Activated T-helper 9 cell treated with anti-CD3 and anti-CD28 coated beads, Interleukin-2, amount 50 U/mL, for 16 hours (primary cell): ENCODE results near the gene RAVER1.
"Not testable (repeated sequence)": the region's sequence is repeated elsewhere in the genome, so short reads cannot be mapped to it uniquely, and the experiment has no call there.

ENCODE experiments used
- DNase-seq: peaks from one replicate; pipeline ENCODE4 v3.0.0-alpha.2; 2020; ENCODE audit warnings: low read depth

Gene RAVER1

DNA sequence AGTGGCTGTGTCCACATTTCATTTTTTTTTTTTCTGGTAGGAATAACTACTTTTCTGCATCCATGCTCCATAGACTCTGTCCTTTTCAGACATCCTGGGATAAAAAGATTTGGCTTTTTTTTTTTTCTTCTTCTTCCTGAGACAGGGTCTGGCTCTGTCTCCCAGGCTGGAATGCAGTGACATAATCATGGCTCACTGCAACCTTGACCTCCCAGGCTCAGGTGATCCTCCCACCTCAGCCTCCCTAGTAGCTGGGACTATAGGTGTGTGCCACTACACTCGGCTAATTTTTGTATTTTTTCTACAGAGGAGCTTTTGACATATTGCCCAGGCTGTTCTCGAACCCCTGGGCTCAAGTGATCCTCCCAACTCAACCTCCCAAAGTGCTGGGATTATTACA is 10.2 kb upstream of the RAVER1 start:
- DNase-seq: no peak

DNA sequence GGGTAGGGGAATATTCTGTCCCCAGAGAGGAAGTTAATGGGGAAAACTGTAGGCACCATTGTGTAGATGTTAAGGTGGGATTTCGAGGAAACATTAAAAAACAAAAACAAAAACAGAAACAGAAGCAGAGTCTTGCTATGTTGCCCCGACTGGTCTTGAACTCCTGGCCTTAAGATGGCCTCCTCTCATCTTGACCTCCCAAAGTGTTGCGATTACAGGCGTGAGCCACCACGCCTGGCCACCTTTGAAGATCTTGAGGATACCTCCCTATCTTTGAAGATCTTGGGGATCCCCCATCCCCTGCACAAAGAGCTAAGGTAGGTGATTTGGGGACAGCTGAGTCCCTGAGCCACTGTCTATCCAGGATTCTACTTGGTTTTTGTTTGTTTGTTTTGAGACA is 6.6 kb upstream of the RAVER1 start:
- DNase-seq: no peak

DNA sequence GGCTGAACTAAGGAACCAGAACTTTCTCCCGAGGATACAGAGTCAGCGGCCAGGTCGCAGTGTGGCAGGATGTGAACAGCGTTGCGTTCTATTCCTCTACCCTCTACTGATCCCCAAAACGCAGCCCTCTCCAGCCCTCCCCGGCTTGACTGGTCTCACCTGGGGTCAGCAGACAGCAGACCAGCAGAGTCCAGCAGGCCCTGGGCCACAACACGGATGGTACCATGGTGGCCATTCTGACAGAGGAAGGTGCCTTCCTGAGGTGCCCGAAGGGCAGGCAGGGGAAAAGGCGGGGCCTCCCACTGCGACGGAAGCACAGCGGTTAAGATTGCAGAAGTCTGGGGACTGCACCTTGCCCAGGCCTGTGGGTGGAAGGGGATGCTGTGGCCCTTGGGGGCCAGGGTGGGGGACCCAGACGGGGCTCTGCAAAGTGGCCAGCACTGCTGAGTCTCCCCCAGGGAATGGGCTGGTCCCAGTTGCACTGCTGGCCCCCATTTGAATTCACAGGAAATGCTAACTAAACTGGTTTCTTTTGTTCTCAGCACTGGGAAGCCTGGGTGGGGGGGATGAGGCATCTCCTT is 6.1 kb upstream of the RAVER1 start, which contains the start of gene ICAM3:
Gene ICAM3, minus strand, starts transcription at position 245 of the 581 bp plus-strand sequence. Its CDS starts 10 bp downstream, at position 235.
- peak; percentile 49 for DNase-seq

DNA sequence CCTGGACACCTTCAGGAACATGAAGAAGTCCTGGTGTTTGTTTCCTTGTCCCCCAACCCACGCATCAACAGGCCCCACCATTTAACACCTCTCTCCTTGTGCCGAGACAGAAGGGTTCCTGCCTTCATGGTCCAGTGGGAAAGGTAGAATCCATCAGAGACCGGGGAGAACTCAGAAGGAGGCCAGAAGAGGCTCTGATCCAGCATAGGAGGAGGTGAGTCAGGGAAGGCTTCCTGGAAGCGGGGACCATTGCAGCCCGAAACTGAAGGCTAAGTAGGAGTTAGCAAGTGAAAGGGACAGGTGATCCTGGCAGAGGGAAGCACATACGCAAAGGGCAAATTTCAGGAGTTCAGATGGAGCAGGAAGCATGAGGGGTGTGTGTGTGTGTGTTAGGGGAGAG is 5.6 kb upstream of the RAVER1 start:
- DNase-seq: no peak

DNA sequence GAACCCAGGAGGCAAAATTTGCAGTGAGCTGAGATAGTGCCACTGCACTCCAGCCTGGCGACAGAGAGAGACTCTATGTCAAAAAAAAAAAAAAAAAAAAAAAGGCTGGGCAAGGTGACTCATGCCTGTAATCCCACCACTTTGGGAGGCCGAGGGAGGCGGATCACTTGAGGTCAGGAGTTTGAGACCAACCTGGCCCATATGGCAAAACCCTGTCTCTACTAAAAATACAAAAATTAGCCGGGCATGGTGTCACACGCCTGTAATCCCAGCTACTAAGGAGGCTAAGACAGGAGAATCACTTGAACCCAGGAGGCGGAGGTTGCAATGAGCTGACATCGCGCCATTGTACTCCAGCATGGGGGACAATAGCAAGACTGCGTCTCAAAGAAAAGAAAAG is 3.4 kb upstream of the RAVER1 start:
- DNase-seq: not testable (repeated sequence)

DNA sequence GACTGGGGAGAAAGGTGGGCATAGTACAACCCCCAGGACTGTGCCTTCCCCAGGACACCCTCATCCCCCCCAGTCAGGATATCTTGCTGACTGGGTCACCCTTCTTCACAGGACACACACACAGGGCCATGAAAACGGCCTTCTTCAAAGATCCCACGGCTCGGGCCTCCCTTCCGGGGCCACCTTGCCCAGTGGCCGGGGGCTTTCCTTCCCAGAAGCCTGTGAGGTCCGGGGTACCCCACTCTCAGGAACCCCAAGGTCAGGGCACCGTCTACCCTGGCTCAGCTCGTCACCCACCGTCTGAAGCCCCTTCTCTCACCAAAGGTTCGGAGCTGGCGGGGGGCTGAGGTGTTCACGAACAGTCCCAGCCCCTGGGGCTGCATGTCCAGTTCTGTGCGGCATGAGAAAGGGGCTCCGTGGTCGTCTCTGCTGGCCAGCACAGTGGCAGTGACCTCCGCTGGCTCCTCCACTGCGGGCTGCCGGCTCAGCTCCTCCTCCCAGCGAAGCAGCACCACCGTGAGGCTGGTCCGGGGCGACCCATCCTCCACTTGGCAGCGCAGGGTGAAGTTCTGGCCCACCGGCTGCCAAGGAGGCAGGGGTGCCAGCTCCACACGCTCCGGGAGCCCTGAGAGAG is 2.1 kb upstream of the RAVER1 start:
- no peak for DNase-seq

DNA sequence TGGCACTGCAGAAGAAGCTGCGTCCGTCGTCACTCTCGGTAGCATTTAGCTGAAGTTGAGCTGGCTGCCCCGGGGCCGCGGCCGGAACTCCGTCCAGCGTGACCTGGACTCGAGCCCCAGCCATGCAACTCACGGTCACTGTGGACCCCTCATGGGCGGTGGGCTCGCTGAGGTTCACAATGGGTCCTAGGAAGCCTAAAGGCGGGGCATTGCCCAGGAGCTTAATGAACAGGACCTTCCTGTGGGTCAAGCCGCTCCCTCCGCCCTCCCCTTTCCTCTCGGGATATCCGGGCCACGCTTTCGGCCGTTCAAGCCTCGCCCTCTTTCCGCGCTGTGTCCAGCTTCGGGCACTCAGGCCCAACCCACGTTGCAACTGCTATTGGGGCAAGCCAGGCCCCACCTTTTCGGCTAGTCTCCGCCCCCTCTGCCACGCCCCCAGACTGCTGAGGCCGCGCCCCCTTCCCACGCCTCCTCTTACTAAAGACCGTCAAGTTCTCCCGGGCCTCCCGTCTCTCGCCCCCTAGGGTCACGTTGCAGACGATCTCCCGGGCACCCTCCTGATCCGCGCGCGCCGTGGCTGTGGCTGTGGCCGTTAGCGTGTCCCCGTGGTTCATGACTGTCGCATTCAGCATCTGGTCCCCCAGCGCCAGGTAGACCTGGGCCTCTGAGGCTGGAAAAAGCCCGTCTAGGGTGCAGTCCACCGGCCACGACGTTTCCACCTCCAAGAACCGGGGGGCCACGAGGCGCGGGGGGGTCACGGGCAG is 1.4 kb upstream of the RAVER1 start:
- no peak for DNase-seq

DNA sequence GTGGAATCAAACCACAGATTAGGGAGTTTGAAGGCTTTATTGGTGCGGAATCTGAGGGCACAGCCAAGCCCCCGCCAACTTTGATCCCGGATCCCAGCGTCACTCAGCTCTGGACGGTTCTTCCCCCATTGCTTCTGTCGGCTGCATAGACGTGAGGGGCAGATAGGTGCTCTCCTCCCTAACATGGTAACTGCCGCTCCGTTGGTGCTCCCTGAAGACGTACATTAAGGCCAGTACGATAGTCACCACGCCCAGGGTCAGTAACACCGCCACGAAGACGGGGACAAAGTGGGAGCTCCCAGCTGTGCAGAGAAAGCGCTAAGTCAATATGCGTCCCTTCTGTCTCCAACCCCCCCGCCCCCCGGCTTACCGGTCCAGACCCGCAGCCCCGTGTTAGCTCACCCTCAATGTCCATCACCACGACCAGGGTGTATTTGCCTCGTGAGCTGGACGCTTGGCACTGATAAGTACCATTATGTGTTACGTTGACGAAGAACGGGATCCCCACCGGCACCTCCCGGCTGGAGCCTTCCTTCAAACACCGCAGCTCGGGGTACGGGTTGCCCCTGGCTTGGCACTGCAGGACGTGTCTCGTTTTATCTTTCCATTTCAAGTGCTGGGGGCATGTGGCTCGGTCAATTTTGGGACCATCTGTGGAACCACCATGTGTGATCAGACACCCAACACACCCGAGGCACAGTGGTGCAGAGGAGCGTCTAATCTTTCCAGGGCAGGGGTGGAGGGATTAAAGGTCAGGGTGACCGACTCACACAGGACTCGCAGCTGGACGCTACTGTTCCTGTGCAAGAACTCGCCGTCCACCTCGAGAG is 644 bp upstream of the RAVER1 start:
- no peak for DNase-seq

DNA sequence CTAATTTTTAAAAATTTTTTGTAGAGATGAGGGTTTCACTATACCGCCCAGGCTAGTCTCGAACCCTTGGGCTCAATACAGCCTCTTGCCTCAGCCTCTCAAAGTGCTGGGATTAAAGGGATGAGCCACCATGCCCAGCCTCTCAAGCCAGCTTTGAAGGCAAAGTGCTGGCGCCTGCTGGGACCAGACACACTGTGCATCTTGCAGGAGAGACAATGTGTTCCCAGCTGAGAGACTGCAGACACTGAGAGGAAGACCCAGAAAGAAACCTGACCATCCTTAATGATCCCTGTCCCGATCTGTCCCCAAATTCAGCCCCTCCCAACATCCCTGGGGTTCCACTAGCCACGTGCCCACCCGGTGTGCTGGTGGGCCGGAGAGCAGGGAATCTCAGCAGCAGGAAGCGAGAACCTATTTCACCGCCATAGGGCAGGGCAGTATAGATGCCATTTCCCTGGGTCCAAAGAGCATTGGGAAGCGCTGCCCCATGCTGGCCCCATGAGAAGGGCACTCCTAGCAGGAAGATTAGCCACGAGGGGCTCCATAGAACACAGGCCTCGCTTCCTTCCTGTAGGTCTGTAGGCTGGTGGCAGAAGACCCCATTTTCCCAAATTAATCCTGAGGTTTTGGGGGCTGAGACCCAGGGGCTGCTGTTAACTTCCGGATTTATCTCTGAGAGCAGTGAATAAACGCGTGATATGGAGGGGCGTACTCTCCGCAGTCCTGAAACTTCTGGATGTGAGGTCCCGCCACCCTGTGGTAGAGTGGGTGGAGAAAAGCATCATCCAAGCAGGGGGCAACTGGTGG is 968 bp downstream of the RAVER1 start:
- no peak for DNase-seq

DNA sequence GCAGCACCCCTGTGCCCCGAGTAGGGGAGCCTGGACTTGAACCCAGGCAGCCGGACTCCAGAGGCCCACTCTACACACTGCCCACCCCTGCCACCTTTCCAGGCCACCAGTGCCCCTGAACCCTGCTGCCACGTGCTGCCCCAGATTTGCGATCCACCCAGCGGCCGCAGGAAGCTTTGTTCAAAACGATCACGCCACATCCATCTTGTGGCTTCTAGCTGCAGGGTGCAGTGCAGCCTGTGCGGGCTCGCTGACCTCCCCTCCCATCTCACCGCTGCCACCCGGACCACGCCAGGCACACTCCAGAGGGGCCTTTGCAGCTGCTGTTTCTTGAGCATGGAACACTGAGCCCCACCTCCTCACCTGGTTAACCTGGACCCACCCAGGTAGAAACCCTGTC is 3.8 kb downstream of the RAVER1 start:
- DNase-seq: no peak

DNA sequence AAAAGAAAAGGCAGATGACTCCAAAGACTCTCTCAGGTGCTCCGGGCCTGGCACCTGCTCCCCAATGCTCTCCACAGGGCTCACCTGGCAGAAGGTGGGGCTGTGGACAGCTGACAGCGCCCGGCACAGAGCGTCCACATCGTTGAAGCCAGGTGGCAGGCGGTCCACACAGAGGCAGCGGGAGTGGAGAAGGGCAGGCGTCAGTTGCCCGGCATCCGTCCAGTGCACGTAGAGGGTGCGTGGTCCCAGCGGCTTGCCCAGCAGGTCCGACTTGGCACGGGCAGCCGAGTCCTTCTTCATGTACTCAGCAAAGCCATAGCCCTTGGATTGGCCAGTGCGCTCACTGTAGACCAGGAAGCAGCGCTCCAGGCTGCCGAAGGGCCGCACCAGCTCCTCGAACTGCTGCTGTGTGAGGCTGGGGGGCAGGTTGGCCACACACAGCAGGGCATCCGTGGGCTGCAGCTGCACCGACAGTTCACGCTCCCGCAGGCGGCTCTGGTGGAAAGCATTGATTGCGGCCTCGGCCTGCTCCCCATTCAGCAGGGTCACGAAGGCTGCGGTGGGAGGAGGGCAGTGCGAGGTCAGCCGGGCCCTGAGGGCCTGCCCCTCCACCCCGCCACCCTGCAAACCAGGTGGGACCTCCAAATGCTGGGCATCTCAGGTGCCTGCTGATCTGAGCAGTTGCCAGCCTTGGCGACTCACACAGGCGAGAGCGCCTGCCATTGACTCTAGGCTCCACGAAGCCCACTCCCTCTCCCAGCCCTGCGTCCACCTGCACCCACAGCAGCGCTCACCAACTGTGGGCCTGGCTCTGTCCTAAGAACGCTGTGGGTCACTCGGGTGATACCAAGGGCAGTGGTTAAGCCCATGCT is 4.5 kb downstream of the RAVER1 start:
- no peak for DNase-seq

DNA sequence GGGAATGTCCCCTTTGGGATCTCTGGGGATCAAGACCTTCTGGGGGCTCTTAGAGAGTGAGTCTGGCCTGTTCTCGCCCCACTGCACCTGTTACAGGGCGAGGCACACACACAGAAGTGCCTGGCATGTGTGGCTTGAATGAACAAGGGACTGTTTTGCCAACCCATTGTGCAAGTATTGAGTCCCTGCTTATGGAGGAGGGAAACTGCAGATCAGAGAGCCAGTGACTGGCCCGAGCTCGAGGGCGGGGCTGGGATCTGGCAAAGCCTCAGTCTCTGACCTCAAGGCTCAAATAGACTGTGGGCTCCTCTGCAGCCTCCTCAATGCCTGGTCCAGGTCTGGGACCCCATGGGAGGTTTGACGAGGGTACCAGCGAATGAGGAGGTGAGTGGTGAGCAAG is 5.5 kb downstream of the RAVER1 start:
- DNase-seq: no peak

DNA sequence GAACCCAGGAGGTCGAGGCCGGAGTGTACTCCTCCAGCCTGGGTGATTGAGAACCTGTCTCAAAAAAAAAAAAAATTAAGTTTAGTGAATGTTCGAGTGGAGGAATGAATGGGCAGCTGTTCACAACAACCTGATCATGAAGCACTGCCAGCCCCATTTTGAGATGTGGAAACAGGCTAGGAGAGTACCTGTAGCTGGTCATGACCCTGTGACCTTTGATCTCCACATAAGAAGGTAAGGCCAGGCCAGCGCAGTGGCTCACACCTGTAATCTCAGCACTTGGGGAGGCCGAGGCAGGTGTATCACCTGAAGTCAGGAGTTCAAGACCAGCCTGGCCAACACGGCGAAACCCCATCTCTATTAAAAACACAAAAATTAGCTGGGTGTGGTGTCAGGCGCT is 7.6 kb downstream of the RAVER1 start:
- DNase-seq: no peak

DNA sequence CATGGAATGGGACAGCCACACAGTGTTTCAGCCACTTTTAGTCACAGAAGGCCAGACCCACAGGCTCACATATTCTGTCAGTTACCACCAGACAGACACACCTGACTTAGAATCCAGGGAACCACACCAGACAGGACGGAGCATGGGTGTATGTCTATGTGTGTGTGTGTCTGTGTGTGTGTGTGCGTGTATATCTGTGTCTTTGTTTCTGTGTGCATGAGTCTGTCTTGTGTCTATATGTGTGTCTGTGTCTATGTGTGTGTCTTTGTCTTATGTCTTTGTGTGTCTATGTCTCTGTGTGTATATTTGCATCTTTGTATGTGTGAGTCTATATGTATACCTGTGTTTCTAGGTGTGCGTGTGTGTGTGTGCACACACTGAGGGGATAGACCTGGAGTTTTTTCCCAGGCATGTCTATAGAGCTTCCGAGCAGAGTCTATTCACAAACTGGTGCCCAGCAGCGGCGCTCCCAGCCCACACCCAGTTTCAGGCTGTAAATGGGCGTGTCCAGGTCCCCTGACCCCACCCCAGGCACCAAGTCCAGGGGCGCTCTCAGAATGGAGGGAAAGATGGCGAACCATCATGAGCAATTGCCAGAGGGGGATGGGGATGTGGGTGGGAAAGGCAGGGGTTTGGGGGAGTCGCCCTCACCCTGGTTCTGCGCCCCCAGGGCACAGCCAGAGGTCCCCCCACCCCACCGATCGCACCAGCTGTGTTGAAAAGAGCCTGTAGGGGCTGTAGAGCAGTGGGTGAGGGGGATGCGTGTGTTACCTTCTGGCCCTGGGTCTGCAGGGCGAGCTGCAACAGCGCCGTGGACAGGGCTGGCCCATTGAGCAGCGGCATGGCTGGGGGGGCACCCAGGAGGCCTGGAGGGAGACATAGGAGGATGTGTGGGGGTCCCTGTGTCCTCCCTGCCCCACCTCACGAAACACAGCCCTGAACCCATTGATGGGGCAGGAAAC is 11.2 kb downstream of the RAVER1 start:
- DNase-seq: no peak

DNA sequence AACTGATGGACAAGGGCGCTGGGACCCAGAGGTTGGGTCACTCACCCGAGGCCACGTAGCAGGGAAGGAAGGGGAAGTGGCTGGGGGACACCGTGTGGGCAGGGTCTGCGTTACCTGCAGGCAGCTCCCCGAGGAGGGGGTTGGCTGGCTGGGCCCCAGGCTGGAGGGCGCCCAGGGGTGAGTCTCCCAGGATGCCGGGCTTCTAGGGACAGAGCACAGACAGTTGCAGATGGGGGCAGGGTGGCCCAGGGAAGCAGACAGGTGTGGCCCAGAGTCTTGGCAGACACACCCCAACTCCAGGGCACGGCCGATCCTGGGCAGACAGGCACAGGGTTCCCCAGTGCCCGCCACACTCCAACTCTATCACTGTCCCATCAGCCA is 11.9 kb downstream of the RAVER1 start:
- no peak for DNase-seq

DNA sequence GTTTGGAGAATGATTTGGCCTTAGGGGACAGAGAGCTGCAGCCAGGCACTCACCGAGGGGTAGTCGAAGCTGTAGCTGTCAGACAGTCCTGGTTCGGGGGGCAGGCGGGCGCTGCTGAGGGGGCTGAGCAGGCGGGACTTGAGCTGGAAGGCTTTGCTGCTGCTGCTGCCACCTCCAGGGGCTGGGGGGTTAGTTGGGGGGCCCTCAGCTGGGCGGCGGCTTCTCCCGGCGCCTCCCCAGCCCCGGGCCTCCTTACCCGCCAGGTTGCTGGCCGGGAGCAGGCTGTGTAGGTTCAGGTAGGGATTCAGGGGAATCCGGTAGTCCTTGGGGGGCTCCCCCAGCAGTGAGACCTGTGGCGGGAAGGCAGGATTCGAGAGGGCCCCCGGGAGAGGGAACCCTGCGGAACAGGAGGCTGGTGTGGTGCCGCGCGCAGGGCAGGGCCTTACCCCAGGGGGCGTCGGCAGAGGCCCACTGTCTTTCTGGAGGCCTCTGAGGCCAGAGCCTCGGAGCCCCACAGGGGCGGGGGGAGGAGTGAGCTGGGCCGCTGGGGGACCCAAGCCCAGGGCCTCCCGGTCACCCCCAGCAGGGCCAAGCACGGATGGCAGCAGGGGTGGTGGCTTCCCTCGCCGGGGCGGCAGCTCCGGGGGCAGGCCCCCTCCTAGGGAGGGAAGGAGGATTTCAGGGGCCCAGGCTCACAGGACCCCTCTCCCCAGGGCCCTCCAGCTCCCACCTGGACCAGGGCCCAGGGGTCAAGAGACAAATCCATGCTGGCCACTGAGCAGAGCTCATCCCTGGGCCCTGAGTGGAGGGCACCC is 12.5 kb downstream of the RAVER1 start:
- DNase-seq: no peak

DNA sequence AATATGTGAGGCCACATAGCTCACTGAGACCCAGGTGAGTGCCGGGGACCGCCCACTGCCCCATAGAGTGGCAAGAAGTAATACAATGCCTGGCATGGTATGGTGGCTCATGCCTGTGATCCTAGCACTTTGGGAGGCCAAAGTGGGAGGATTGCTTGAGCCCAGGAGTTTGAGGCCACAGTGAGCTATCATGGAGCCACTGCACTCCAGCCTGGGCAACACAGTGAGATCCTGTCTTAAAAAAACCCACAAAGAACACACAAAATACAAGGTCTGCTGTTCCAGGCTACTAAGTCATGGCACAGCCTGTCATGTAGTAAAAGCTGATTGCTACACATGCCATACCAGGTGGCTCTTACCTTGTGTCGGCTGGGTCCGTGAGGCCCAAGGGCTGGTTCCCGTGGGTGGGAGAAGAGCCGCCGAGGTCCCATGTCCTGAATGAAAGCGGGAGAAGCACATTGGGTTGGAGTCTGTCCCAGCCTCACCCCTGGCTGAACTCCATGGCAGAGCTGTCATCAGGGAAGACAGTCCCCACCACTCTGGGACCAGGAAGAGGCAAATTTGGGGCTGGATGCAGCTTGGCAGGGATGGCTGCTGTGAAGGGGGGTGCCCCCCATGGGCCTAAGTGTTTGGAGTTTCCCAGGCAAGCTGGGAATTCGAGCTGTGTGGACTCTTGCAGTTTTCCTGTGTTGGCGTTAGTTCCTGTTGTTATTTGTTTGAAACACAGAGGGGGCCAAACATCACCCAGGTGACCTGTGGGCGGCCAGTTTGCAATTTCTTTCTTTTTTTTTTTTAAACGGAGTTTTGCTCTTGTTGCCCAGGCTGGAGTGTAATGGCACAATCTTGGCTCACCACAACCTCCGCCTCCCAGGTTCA is 14.3 kb downstream of the RAVER1 start:
- DNase-seq: no peak
